Activated naive CD4-positive, alpha-beta T cell treated with anti-CD3 and anti-CD28 coated beads, Interleukin-2, amount 50 U/mL, for 24 hours (primary cell): ENCODE measurements around the gene ALPK1.

Source experiments
- H3K27ac Mint-ChIP-seq: one replicate; pipeline ENCODE4 v1.8.0; 2021; ENCODE audit warnings: mild to moderate bottlenecking, mixed read lengths
- H3K27me3 Mint-ChIP-seq: one replicate; pipeline ENCODE4 v1.8.0; 2021; ENCODE audit warnings: mixed read lengths
- H3K36me3 Mint-ChIP-seq: one replicate; pipeline ENCODE4 v1.8.0; 2021; ENCODE audit warnings: mixed read lengths
- H3K4me1 Mint-ChIP-seq: one replicate; pipeline ENCODE4 v1.8.0; 2021; ENCODE audit warnings: mixed read lengths
- H3K4me3 Mint-ChIP-seq: one replicate; pipeline ENCODE4 v1.8.0; 2021; ENCODE audit warnings: mild to moderate bottlenecking, mixed read lengths
- H3K9me3 Mint-ChIP-seq: one replicate; pipeline ENCODE4 v1.8.0; 2021; ENCODE audit warnings: mixed read lengths

The ALPK1 gene

GRCh38 chr4:112340023-112340422, 42.9 kb downstream of the ALPK1 start:
- peaks cover 8% of the 10 kb centered on the region for H3K36me3 Mint-ChIP-seq
- peaks cover 7% of the 10 kb centered on the region for H3K4me1 Mint-ChIP-seq
- no peak overlapping the region for H3K27ac Mint-ChIP-seq
- no peak overlapping the region for H3K4me3 Mint-ChIP-seq
- H3K27me3 Mint-ChIP-seq, result no peaks in the 10 kb centered on the region
- H3K9me3 Mint-ChIP-seq, result no peaks in the 10 kb centered on the region

GRCh38 chr4:112341033-112341432, 43.9 kb downstream of the ALPK1 start:
- no peaks in the 10 kb centered on the region for H3K27me3 Mint-ChIP-seq
- no peak overlapping the region for H3K27ac Mint-ChIP-seq
- peaks cover 7% of the 10 kb centered on the region for H3K4me1 Mint-ChIP-seq
- no peaks in the 10 kb centered on the region for H3K9me3 Mint-ChIP-seq
- H3K36me3 Mint-ChIP-seq, result peaks cover 8% of the 10 kb centered on the region
- no peak overlapping the region for H3K4me3 Mint-ChIP-seq

GRCh38 chr4:112343330-112344080, 46.3 kb downstream of the ALPK1 start:
- H3K27me3 Mint-ChIP-seq, result no peaks in the 10 kb centered on the region
- H3K9me3 Mint-ChIP-seq, result no peaks in the 10 kb centered on the region
- no peak overlapping the region for H3K27ac Mint-ChIP-seq
- H3K4me1 Mint-ChIP-seq, result peaks cover 7% of the 10 kb centered on the region
- H3K4me3 Mint-ChIP-seq, result no peak overlapping the region
- H3K36me3 Mint-ChIP-seq, result peaks cover 8% of the 10 kb centered on the region

- Mint-ChIP-seq H3K27ac (no peak overlapping the region), H3K4me3 (no peak overlapping the region), H3K36me3 (peaks cover 16% of the 10 kb centered on the region), H3K9me3 (no peaks in the 10 kb centered on the region), H3K27me3 (no peaks in the 10 kb centered on the region), H3K4me1 (peaks cover 3% of the 10 kb centered on the region)
Observed at GRCh38 chr4:112348488-112349158, 51.5 kb downstream of the ALPK1 start.

GRCh38 chr4:112352736-112353135, 55.6 kb downstream of the ALPK1 start:
- Mint-ChIP-seq H3K36me3 (peaks cover 27% of the 10 kb centered on the region), H3K27ac (no peak overlapping the region), H3K27me3 (no peaks in the 10 kb centered on the region), H3K4me3 (no peak overlapping the region), H3K4me1 (peaks cover 3% of the 10 kb centered on the region), H3K9me3 (no peaks in the 10 kb centered on the region)

- peaks cover 3% of the 10 kb centered on the region for H3K4me1 Mint-ChIP-seq
- H3K27ac Mint-ChIP-seq, result no peak overlapping the region
- no peaks in the 10 kb centered on the region for H3K27me3 Mint-ChIP-seq
- peaks cover 29% of the 10 kb centered on the region for H3K36me3 Mint-ChIP-seq
- H3K4me3 Mint-ChIP-seq, result no peak overlapping the region
- no peaks in the 10 kb centered on the region for H3K9me3 Mint-ChIP-seq
Observed at GRCh38 chr4:112355662-112356061, 58.5 kb downstream of the ALPK1 start.

GRCh38 chr4:112357453-112357852, 60.3 kb downstream of the ALPK1 start:
- Mint-ChIP-seq H3K27me3 (no peaks in the 10 kb centered on the region), H3K4me1 (no peaks in the 10 kb centered on the region), H3K4me3 (no peak overlapping the region), H3K36me3 (peaks cover 36% of the 10 kb centered on the region), H3K9me3 (no peaks in the 10 kb centered on the region), H3K27ac (no peak overlapping the region)

- no peaks in the 10 kb centered on the region for H3K4me1 Mint-ChIP-seq
Observed at GRCh38 chr4:112357897-112358296, 60.7 kb downstream of the ALPK1 start.

GRCh38 chr4:112358415-112358814, 61.2 kb downstream of the ALPK1 start:
- Mint-ChIP-seq H3K9me3 (peaks cover 3% of the 10 kb centered on the region), H3K4me3 (no peak overlapping the region)

More at GRCh38 chr4:112357897-112358296, 60.7 kb downstream of the ALPK1 start:
- Mint-ChIP-seq H3K27ac (no peak overlapping the region), H3K36me3 (peaks cover 36% of the 10 kb centered on the region), H3K9me3 (no peaks in the 10 kb centered on the region), H3K27me3 (no peaks in the 10 kb centered on the region), H3K4me3 (no peak overlapping the region)

GRCh38 chr4:112358952-112359749, 62.0 kb downstream of the ALPK1 start:
- no peak overlapping the region for H3K4me3 Mint-ChIP-seq
- peaks cover 33% of the 10 kb centered on the region for H3K36me3 Mint-ChIP-seq
- H3K27me3 Mint-ChIP-seq, result no peaks in the 10 kb centered on the region
- H3K9me3 Mint-ChIP-seq, result peaks cover 10% of the 10 kb centered on the region
- no peaks in the 10 kb centered on the region for H3K4me1 Mint-ChIP-seq
- no peak overlapping the region for H3K27ac Mint-ChIP-seq

More at GRCh38 chr4:112358415-112358814, 61.2 kb downstream of the ALPK1 start:
- Mint-ChIP-seq H3K4me1 (no peaks in the 10 kb centered on the region), H3K36me3 (peaks cover 33% of the 10 kb centered on the region), H3K27me3 (no peaks in the 10 kb centered on the region), H3K27ac (no peak overlapping the region)

GRCh38 chr4:112361181-112361791, 64.1 kb downstream of the ALPK1 start:
- Mint-ChIP-seq H3K27ac (no peak overlapping the region), H3K4me3 (no peak overlapping the region), H3K36me3 (peaks cover 26% of the 10 kb centered on the region), H3K9me3 (peaks cover 14% of the 10 kb centered on the region), H3K4me1 (no peaks in the 10 kb centered on the region), H3K27me3 (no peaks in the 10 kb centered on the region)

GRCh38 chr4:112370466-112370865, 73.3 kb downstream of the ALPK1 start:
- no peaks in the 10 kb centered on the region for H3K9me3 Mint-ChIP-seq

GRCh38 chr4:112371361-112371760, 74.2 kb downstream of the ALPK1 start:
- H3K4me3 Mint-ChIP-seq, result no peak overlapping the region
- no peak overlapping the region for H3K27ac Mint-ChIP-seq
- no peaks in the 10 kb centered on the region for H3K9me3 Mint-ChIP-seq
- peaks cover 5% of the 10 kb centered on the region for H3K36me3 Mint-ChIP-seq
- no peaks in the 10 kb centered on the region for H3K27me3 Mint-ChIP-seq
- H3K4me1 Mint-ChIP-seq, result no peaks in the 10 kb centered on the region

More at GRCh38 chr4:112370466-112370865, 73.3 kb downstream of the ALPK1 start:
- Mint-ChIP-seq H3K27me3 (no peaks in the 10 kb centered on the region), H3K36me3 (peaks cover 5% of the 10 kb centered on the region), H3K27ac (no peak overlapping the region), H3K4me3 (no peak overlapping the region), H3K4me1 (no peaks in the 10 kb centered on the region)

- H3K9me3 Mint-ChIP-seq, result no peaks in the 10 kb centered on the region
Observed at GRCh38 chr4:112374850-112375249, 77.7 kb downstream of the ALPK1 start.

GRCh38 chr4:112377171-112377570, 80.0 kb downstream of the ALPK1 start:
- H3K36me3 Mint-ChIP-seq, result peaks cover 24% of the 10 kb centered on the region
- no peaks in the 10 kb centered on the region for H3K27me3 Mint-ChIP-seq
- no peaks in the 10 kb centered on the region for H3K4me1 Mint-ChIP-seq
- no peak overlapping the region for H3K27ac Mint-ChIP-seq
- H3K4me3 Mint-ChIP-seq, result no peak overlapping the region
- no peaks in the 10 kb centered on the region for H3K9me3 Mint-ChIP-seq

More at GRCh38 chr4:112374850-112375249, 77.7 kb downstream of the ALPK1 start:
- Mint-ChIP-seq H3K27me3 (no peaks in the 10 kb centered on the region), H3K36me3 (peaks cover 16% of the 10 kb centered on the region), H3K4me1 (no peaks in the 10 kb centered on the region), H3K27ac (no peak overlapping the region), H3K4me3 (no peak overlapping the region)
